ENCODE results near the gene PYGB.

Gene PYGB

GRCh38 chr20:25321262-25321831 lies 73.5 kb downstream of the PYGB start:
- TF ChIP-seq, protein P1, sequence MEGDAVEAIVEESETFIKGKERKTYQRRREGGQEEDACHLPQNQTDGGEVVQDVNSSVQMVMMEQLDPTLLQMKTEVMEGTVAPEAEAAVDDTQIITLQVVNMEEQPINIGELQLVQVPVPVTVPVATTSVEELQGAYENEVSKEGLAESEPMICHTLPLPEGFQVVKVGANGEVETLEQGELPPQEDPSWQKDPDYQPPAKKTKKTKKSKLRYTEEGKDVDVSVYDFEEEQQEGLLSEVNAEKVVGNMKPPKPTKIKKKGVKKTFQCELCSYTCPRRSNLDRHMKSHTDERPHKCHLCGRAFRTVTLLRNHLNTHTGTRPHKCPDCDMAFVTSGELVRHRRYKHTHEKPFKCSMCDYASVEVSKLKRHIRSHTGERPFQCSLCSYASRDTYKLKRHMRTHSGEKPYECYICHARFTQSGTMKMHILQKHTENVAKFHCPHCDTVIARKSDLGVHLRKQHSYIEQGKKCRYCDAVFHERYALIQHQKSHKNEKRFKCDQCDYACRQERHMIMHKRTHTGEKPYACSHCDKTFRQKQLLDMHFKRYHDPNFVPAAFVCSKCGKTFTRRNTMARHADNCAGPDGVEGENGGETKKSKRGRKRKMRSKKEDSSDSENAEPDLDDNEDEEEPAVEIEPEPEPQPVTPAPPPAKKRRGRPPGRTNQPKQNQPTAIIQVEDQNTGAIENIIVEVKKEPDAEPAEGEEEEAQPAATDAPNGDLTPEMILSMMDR (conservative IDR thresholded peaks at IDR 0.05), result no peak
- TF ChIP-seq ZFX (IDR thresholded peaks at IDR 0.05), result no peak
- peak overlapping the region; percentile 5; the same call in 1 of the 2 replicates for H3K27ac ChIP-seq

- TF ChIP-seq, protein P1 (conservative IDR thresholded peaks at IDR 0.05), result no peak
- TF ChIP-seq ZFX (IDR thresholded peaks at IDR 0.05), result no peak
- no peak overlapping the region for H3K27ac ChIP-seq
Observed at GRCh38 chr20:25321991-25322390, 74.1 kb downstream of the PYGB start.

DNA sequence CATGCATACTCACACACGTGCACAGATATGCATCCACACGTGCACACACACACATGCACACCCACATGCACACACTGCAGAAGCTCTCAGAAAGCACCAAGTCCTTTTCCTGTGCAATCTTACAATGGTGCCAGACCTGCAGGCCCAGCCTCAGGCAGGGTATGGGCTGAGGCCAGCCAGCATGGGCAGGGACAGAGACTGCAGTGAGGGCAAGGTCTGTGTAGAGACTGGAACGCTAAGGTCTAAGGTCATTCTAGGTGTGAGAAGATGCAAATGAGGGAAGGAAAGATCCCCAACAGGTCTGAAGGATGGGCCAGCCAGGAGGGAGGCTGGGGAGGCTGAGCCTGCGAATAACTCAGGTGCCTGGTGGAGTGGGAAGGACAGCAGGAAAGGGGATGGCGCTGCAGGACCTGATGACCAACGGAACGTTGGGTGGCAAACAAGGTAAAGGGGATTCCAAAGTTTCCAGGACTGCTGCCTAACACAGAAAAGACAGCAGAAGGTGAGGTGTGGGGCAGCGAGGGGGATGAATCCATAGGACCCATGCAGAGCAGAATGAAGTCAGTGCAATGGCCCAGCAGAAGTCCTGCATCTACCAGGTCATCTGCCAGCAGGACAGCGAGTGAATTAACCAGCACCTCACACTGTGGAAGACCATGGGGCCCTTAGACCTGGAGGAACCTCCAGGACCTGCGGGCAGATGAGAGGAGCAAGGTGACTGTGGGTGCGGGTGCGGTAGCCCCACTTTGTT lies 75.8 kb downstream of the PYGB start:
- no peak overlapping the region for H3K27ac ChIP-seq
- TF ChIP-seq ZFX (IDR thresholded peaks at IDR 0.05), result no peak
- TF ChIP-seq, protein P1 (conservative IDR thresholded peaks at IDR 0.05), result no peak

- no peak overlapping the region for H3K27ac ChIP-seq
- TF ChIP-seq ZFX (IDR thresholded peaks at IDR 0.05), result no peak
- TF ChIP-seq, protein P1 (conservative IDR thresholded peaks at IDR 0.05), result no peak
Observed at GRCh38 chr20:25324412-25324811, 76.5 kb downstream of the PYGB start.

GRCh38 chr20:25325073-25325472 lies 77.2 kb downstream of the PYGB start:
- no peak for TF ChIP-seq ZFX (IDR thresholded peaks at IDR 0.05)
- TF ChIP-seq, protein P1 (conservative IDR thresholded peaks at IDR 0.05), result no peak
- H3K27ac ChIP-seq, result no peak overlapping the region

GRCh38 chr20:25325997-25326396 lies 78.1 kb downstream of the PYGB start:
- no peak overlapping the region for H3K27ac ChIP-seq

More at GRCh38 chr20:25325997-25326396, 78.1 kb downstream of the PYGB start:
- no peak for TF ChIP-seq ZFX (IDR thresholded peaks at IDR 0.05)
- TF ChIP-seq, protein P1 (conservative IDR thresholded peaks at IDR 0.05), result no peak

Measured in C4-2B (cell line).